Left kidney (tissue), 2 donors: ENCODE measurements around the gene FAM168B. TPM values are rescaled to one million over a fixed set of nuclear protein-coding genes. Genes with fewer than 3 reads are reported as not detected.

ENCODE experiments used
- DNase-seq: peaks from one replicate; pipeline ENCODE4 v3.0.0-alpha.2; 2013
- polyA plus RNA-seq: library from polyadenylated mRNA; unstranded; fragments of 120-200 nt; gene quantifications from one replicate; pipeline ENCODE4 v1.2.1, GENCODE V29; 2013; ENCODE audit not compliant: insufficient read length

Gene FAM168B
- polyA plus RNA-seq, 1 donor = 121 TPM

GRCh38 chr2:131056204-131056931 is 36.9 kb downstream of the FAM168B start:
- DNase-seq = no peak

- no peak for DNase-seq
These were observed 37.8 kb downstream of the FAM168B start for GRCh38 chr2:131055169-131056065.

GRCh38 chr2:131054488-131054887 is 38.8 kb downstream of the FAM168B start:
- DNase-seq = no peak

GRCh38 chr2:131052741-131053263 is 40.5 kb downstream of the FAM168B start:
- DNase-seq = no peak

- DNase-seq = no peak
These were observed 42.4 kb downstream of the FAM168B start for GRCh38 chr2:131050896-131051295.

- DNase-seq = no peak
These were observed 44.0 kb downstream of the FAM168B start for GRCh38 chr2:131049150-131049718.

- DNase-seq = no peak
These were observed 44.6 kb downstream of the FAM168B start for GRCh38 chr2:131048641-131049040.

GRCh38 chr2:131047920-131048560 is 45.2 kb downstream of the FAM168B start:
- no peak for DNase-seq

GRCh38 chr2:131046918-131047652 is 46.2 kb downstream of the FAM168B start:
- no peak for DNase-seq

- no peak for DNase-seq
These were observed 47.0 kb downstream of the FAM168B start for GRCh38 chr2:131046028-131046917.

- no peak for DNase-seq
These were observed 47.8 kb downstream of the FAM168B start for GRCh38 chr2:131045286-131046027.

- DNase-seq = no peak
These were observed 48.5 kb downstream of the FAM168B start for GRCh38 chr2:131044757-131045150.

GRCh38 chr2:131044075-131044756 is 49.0 kb downstream of the FAM168B start:
- no peak for DNase-seq

- DNase-seq = no peak
These were observed 49.8 kb downstream of the FAM168B start for GRCh38 chr2:131043199-131044074.

- no peak for DNase-seq
These were observed 51.0 kb downstream of the FAM168B start for GRCh38 chr2:131042148-131042775.

GRCh38 chr2:131041402-131042147 is 51.7 kb downstream of the FAM168B start:
- no peak for DNase-seq
